ENCODE data around the gene SPTAN1. TPM values are rescaled to one million over a fixed set of nuclear protein-coding genes. Genes with fewer than 3 reads are reported as not detected.
"Not testable (repeated sequence)": the region's sequence is repeated elsewhere in the genome, so short reads cannot be mapped to it uniquely, and the experiment has no call there.

The SPTAN1 gene
- total RNA-seq, 4 donors from 2014 or later, result 204 to 368 (median 348) TPM

- H3K27ac ChIP-seq (replicated peaks in 1 of 4), result no peak overlapping the region
- WGBS, result 87% methylated on average over 12 of the region's 12 CpGs
- H3K4me3 ChIP-seq, result no peak overlapping the region
- H3K9me3 ChIP-seq, result no peaks in the 10 kb centered on the region
- no peaks in the 10 kb centered on the region for H3K27me3 ChIP-seq
- intact Hi-C loops (cut with DNase I), result no loop called here
- TF ChIP-seq POLR2A (IDR thresholded peaks at IDR 0.05; ENCODE audit: low read depth), result no peak
- no peak for TF ChIP-seq EP300 (IDR thresholded peaks at IDR 0.05)
- TF ChIP-seq POLR2AphosphoS5 (IDR thresholded peaks at IDR 0.05), result no peak
- TF ChIP-seq, protein P1, sequence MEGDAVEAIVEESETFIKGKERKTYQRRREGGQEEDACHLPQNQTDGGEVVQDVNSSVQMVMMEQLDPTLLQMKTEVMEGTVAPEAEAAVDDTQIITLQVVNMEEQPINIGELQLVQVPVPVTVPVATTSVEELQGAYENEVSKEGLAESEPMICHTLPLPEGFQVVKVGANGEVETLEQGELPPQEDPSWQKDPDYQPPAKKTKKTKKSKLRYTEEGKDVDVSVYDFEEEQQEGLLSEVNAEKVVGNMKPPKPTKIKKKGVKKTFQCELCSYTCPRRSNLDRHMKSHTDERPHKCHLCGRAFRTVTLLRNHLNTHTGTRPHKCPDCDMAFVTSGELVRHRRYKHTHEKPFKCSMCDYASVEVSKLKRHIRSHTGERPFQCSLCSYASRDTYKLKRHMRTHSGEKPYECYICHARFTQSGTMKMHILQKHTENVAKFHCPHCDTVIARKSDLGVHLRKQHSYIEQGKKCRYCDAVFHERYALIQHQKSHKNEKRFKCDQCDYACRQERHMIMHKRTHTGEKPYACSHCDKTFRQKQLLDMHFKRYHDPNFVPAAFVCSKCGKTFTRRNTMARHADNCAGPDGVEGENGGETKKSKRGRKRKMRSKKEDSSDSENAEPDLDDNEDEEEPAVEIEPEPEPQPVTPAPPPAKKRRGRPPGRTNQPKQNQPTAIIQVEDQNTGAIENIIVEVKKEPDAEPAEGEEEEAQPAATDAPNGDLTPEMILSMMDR (IDR thresholded peaks at IDR 0.05), result no peak
- peaks cover 0 to 25% (median 16%) of the 10 kb centered on the region in 4 donors for H3K36me3 ChIP-seq
- H3K4me1 ChIP-seq, result no peaks in the 10 kb centered on the region
- no peak for DNase-seq (ENCODE audit: extremely low spot score)
Measured at GRCh38 chr9:128642675-128643245, 90.4 kb downstream of the SPTAN1 start.

- DNase-seq (ENCODE audit: extremely low spot score), result no peak
- intact Hi-C loops (cut with DNase I), result no loop called here
- Histone ChIP-seq H3K9me3 (no peaks in the 10 kb centered on the region), H3K27me3 (no peaks in the 10 kb centered on the region), H3K4me1 (no peaks in the 10 kb centered on the region), H3K4me3 (no peak overlapping the region), H3K36me3 (peaks cover 0 to 22% (median 15%) of the 10 kb centered on the region in 4 donors), H3K27ac (replicated peaks in 1 of 4) (no peak overlapping the region)
- WGBS, result 74% methylated on average over 12 of the region's 12 CpGs
- no peak for TF ChIP-seq EP300 (IDR thresholded peaks at IDR 0.05)
- TF ChIP-seq, protein P1 (IDR thresholded peaks at IDR 0.05), result no peak
- TF ChIP-seq POLR2AphosphoS5 (IDR thresholded peaks at IDR 0.05), result no peak
- no peak for TF ChIP-seq POLR2A (IDR thresholded peaks at IDR 0.05; ENCODE audit: low read depth)
Measured at GRCh38 chr9:128643519-128644300, 91.3 kb downstream of the SPTAN1 start.

DNA sequence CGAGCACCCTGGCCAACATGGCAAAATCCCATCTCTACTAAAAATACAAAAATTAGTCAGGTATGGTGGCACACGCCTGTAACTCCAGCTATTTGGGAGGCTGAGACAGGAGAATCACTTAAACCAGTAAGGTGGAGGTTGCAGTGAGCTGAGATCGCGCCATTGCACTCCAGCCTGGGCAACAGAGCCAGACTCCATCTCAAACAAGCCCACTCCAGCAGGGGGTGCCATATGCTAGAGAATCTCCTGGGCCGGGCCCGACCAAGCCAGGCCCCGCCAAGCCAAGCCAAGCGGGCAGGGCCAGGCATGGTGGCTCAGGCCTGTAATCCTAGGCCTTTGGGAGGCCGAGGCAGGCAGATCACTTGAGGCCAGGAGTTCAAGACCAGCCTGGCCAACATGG lies 95.8 kb downstream of the SPTAN1 start:
- not testable (repeated sequence) for H3K27me3 ChIP-seq; H3K9me3 ChIP-seq; H3K4me3 ChIP-seq; H3K36me3 ChIP-seq; DNase-seq (ENCODE audit: extremely low spot score); H3K4me1 ChIP-seq; H3K27ac ChIP-seq (replicated peaks in 1 of 4)
- WGBS, result 83% methylated on average over 1 of the region's 9 CpGs
- intact Hi-C loops (cut with DNase I), result loop anchor here (5.0 kb wide), 1 partner anchor 54 kb away; the partner anchor contains the start of gene PKN3
- peak in 1 of 2 donors; percentile 9 for TF ChIP-seq POLR2AphosphoS5 (IDR thresholded peaks at IDR 0.05)
- TF ChIP-seq, protein P1 (IDR thresholded peaks at IDR 0.05), result peak; percentile 18 to 43 (median 42)

DNA sequence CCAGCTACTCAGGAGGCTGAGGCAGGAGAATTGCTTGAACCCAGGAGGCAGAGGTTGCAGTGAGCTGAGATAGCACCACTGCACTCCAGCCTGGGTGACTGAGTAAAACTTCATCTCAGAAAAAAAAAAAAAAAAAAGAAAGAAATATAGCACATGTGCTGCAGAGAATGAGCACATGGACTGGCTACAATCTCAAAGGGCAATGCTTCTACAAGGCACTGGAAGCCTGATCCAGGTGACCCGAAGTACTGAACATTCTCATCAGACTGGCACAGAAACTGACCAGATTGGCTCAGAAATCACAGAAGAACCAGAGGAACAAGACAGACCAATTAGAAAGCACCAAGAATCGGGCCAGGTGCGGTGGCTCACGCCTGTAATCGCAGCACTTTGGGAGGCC lies 99.4 kb downstream of the SPTAN1 start:
- H3K36me3 ChIP-seq, result peaks cover 0 to 3% (median 0%) of the 10 kb centered on the region in 4 donors
- DNase-seq (ENCODE audit: extremely low spot score), result no peak
- intact Hi-C loops (cut with DNase I), result no loop called here
- TF ChIP-seq, protein P1 (IDR thresholded peaks at IDR 0.05), result no peak
- no peaks in the 10 kb centered on the region for H3K9me3 ChIP-seq
- H3K27me3 ChIP-seq, result no peaks in the 10 kb centered on the region
- peaks cover 0 to 11% (median 8%) of the 10 kb centered on the region in 4 donors for H3K4me1 ChIP-seq
- WGBS, result 95% methylated on average over 5 of the region's 5 CpGs
- no peak overlapping the region for H3K4me3 ChIP-seq
- H3K27ac ChIP-seq (replicated peaks in 1 of 4), result no peak overlapping the region

Data from esophagus muscularis mucosa (tissue), 4 donors.